Non-pigmented ciliary epithelial cell (primary cell): Measurements from ENCODE around the gene RCSD1.
"Not testable (repeated sequence)": the region's sequence is repeated elsewhere in the genome, so short reads cannot be mapped to it uniquely, and the experiment has no call there.

ENCODE experiments used
- DNase-seq: peaks from one replicate; pipeline ENCODE4 v3.0.0-alpha.2; 2010; ENCODE audit warnings: low read depth

The RCSD1 gene, protein sequence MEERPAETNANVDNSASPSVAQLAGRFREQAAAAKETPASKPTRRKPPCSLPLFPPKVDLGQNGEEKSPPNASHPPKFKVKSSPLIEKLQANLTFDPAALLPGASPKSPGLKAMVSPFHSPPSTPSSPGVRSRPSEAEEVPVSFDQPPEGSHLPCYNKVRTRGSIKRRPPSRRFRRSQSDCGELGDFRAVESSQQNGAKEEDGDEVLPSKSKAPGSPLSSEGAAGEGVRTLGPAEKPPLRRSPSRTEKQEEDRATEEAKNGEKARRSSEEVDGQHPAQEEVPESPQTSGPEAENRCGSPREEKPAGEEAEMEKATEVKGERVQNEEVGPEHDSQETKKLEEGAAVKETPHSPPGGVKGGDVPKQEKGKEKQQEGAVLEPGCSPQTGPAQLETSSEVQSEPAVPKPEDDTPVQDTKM

GRCh38 chr1:167629681-167630567 is at the start of gene RCSD1:
TSS of gene RCSD1 (plus strand) at chr1:167630232. CDS start at chr1:167630424, 192 bp downstream.
- no peak for DNase-seq

DNA sequence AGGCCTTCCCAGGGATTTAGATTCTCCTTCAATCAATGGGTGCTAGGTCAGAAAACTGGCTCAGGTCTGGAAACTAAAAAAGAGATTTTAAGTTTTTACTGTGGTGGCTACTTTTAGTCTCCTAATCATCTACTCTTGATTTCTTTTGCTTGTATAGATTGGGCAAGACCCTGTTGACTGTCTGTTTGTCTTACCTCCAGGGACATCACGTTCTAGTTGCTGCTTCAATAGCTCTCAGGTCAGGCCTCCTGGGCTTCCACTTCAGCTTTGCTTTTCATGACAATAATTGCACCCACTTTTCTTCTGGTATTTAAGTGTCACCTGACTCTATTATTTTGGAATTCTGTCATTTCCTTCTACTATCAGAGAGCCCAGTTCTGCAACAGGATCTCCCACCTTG is 48.0 kb upstream of the RCSD1 start:
- DNase-seq = no peak

DNA sequence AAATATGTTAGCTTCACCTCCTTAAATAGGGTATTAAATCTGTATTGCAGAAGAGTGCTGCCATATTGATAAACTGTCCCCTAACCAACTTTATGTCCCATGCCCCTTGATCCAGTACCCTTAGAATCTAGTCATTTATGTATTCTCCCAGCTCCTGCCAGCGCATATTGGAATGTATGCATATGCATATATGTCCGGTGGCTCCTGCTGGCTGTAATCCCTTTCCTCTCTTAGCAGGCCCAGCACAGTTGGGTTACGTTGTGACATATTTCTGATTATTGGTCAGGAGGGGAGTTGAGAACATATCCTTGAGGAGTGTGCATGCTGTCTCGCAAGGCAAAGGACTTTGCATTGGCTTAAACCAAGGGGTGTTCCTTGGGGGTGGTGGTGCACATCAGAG is 47.3 kb upstream of the RCSD1 start:
- DNase-seq = no peak

GRCh38 chr1:167584581-167584980 is 45.5 kb upstream of the RCSD1 start:
- DNase-seq = no peak

DNA sequence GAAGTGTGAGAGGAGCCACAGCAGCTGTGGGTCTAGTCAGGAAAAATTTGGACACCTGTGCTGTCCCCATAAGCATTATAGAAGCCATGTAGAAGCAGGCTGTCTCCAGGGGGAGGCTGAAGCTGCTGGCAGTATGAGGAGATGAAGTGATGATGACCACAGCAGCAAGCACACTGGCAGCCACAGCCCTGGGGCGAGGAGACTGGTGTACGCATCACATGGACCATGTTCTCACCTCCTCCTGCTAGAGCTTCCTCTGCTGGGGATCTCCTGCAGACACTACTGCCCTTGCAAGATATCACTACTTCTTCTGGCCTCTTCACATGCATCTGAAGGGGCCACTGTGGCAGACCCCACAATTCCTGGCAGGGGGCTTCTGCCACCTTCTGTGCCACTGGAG is 42.7 kb upstream of the RCSD1 start:
- DNase-seq = no peak

- no peak for DNase-seq
Measured at GRCh38 chr1:167587872-167588271, 42.2 kb upstream of the RCSD1 start.

GRCh38 chr1:167588361-167588760 is 41.7 kb upstream of the RCSD1 start:
- DNase-seq = no peak

GRCh38 chr1:167592475-167592874 is 37.6 kb upstream of the RCSD1 start:
- DNase-seq = no peak

GRCh38 chr1:167593860-167594259 is 36.2 kb upstream of the RCSD1 start:
- no peak for DNase-seq

- DNase-seq = no peak
Measured at GRCh38 chr1:167594822-167595221, 35.2 kb upstream of the RCSD1 start.

DNA sequence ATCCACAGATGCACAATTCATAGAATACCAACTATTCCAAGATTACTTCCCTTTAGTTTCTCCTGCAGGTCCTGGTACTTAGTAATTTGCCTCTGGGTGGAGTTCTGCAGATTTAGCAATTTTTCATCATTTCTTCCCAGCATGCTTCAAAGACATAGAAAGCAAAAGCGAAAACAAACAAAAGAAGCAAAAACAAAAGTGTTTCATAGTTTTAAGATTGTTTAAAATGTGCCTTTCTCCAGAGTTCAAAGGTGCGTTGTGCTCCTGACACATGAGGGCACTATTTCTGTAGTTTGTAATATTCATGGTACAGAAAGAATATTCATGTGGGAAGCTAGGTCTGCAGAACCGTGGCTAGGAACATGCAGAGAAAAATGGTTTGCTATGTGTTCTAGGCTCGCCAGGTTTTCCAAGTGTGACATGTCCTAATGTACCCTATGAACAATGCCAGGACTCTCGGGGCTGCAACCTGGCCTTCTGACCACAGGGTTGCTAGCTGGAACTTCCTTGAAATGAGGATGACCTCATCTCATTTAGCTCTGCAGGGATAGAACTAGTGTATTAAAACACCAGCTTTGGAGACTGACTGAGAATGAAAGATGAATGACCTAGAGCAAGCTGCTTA is 30.0 kb upstream of the RCSD1 start:
- no peak for DNase-seq

DNA sequence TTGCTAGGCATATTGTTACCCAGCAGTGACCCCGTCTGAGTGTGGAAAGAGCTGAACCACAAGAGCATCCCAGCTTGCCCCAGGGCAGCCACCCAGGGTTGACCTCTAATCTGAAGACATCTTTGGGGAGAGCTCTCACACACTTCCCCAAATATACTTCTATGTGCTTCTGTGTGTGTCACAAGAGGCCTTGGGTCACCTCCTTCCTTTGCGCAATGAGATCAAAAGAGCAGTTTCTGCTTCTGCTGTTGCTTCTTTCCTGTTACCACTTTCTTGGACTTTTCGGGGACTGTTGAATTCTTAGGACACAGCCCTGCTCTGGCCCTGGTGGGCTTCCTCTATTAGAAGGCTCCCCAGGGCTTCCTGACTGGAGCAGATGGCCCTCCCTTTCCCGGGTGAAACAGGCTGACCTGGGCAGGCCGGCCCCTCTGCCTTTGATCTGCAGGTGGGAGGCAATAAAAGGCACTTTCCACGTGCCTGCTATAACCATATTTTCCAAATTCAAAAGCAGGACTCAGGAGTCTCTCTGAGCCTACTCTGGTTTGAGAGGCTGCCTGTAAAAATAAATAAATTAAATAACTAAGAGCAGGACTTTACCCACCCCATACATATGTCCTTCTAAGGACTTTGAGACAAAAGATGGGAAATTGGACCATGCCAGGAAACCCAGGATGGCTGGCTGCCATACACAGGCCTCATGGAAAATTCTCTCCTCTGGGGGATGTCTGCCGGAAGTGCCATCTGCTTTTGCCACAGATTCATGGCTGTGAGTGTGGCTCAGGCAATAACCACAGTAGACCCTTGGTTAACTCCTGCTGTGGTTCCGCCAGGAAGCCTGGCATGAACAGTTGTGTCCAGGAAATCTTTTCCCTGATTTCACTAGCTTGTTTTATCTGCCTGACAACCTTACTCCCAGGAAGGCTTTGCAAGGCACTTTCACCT is 28.3 kb upstream of the RCSD1 start:
- DNase-seq = no peak

DNA sequence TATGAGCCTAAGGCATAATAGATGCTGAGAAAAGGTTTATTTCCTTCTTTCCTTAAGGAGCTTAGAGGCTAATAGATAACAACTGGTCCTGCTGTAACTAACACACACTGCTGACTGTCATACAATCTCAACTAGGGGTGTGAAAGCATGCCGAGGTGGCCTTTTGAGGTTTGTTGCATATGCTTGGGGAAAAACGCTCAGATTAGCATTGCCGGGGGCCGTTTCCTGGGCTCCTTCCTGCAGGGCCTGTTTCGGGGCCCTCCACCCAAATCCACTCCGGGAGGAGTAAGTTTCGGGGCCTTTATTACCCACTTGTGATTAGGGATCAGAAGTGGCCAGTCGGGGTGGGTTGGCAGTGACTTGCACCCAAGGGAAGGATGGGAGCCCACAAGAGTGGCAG is 27.2 kb upstream of the RCSD1 start:
- DNase-seq = no peak

GRCh38 chr1:167605576-167605975 is 24.5 kb upstream of the RCSD1 start:
- DNase-seq = no peak

DNA sequence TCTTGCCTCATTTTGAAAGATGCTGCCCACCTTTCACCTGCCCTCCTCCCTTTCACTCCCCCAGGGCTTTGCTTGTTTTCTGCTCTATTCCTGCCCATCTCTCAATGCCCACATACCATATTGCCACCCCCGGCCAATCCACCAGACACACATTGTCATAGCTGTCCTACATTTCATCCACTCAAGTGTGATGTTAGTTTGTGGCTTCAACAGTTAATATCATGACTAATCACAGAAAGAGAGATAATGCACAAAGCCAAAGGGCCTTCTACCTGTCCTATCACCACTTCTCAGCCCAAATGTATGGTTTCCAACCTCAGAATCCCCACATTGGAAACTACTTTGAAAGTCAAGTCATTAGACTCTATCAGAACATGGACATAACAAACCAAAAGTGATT is 18.0 kb upstream of the RCSD1 start:
- no peak for DNase-seq

- DNase-seq = no peak
Measured at GRCh38 chr1:167612587-167613385, 17.2 kb upstream of the RCSD1 start.

DNA sequence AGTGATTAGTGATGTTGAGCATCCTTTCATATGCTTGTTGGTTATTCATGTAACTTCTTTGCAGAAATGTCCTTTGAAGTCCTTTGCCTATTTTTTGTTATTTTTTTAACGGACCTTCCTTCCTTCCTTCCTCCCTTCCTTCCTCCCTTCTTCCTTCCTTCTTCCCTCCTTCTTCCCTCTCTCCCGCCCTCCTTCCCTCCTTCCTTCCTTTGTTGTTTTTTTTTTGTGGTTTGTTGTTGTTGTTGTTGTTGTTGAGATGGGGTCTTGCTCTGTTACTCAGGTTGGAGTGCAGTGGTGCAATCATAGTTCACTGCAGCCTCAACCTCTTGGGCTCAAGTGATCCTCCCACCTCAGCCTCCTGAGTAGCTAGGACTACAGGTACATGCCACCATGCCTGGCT is 16.0 kb upstream of the RCSD1 start:
- DNase-seq = not testable (repeated sequence)

- no peak for DNase-seq
Measured at GRCh38 chr1:167614851-167615250, 15.2 kb upstream of the RCSD1 start.

- DNase-seq = no peak
Measured at GRCh38 chr1:167616521-167616920, 13.5 kb upstream of the RCSD1 start.
